H1 (cell line): Measurements from ENCODE around the gene HPD. TPM values are rescaled to one million over a fixed set of nuclear protein-coding genes. Genes with fewer than 3 reads are reported as not detected.
A peak's percentile ranks its signal among the peaks of the same experiment; 100 is the strongest.

Source experiments
- ASH2L ChIP-seq: fragments of 200-600, 300-600 bp; sonication (generic); IDR thresholded peaks from one replicate; pipeline ENCODE4 v1.7.1; 2017; ENCODE audit warnings: low read length
- CTCF ChIP-seq, 3 experiments: IDR thresholded peaks; 1 replicate in 2 of 3; 2 replicates in 1 of 3; pipeline versions ENCODE4 v1.5.1 to v1.6.1; 2011; ENCODE audit warnings: low read length in 3 of 3, mild to moderate bottlenecking in 3 of 3, inconsistent platforms in 2 of 3, low read depth in 1 of 3, moderate library complexity in 1 of 3; ENCODE audit not compliant: insufficient read depth in 1 of 3; ENCODE audit errors: control extremely low read depth in 1 of 3
- MAFK ChIP-seq: IDR thresholded peaks from 2 replicates; pipeline ENCODE4 v1.6.1; 2012; ENCODE audit warnings: low read depth, mild to moderate bottlenecking, improper control_type of control experiment, low read length
- MAX ChIP-seq: IDR thresholded peaks from 2 replicates; pipeline ENCODE4 v1.6.1; 2012; ENCODE audit warnings: inconsistent platforms
- PHF8 ChIP-seq: fragments of 200-600 bp; sonication (generic); conservative IDR thresholded peaks from 2 replicates; pipeline ENCODE4 v1.7.1; 2012; ENCODE audit warnings: low read depth, mild to moderate bottlenecking, inconsistent platforms, low read length, moderate library complexity
- POLR2A ChIP-seq, 2 experiments: IDR thresholded peaks; 1 replicate in 1 of 2; 2 replicates in 1 of 2; pipeline ENCODE4 v1.6.1; 2011; ENCODE audit warnings: low read depth in 2 of 2, low read length in 2 of 2, mild to moderate bottlenecking in 2 of 2; ENCODE audit errors: control extremely low read depth in 1 of 2
- POLR2AphosphoS5 ChIP-seq: IDR thresholded peaks from 2 replicates; pipeline ENCODE4 v1.6.1; 2011; ENCODE audit warnings: low read depth, low read length
- RNF2 ChIP-seq: fragments of 200-900, 300-1000 bp; sonication (generic); IDR thresholded peaks from 2 replicates; pipeline ENCODE4 v1.7.1; 2016; ENCODE audit warnings: borderline replicate concordance, low read depth, mild to moderate bottlenecking, antibody characterized with exemption, low read length; ENCODE audit not compliant: poor library complexity, severe bottlenecking; ENCODE audit errors: missing control alignments
- TAF1 ChIP-seq: IDR thresholded peaks from 2 replicates; pipeline ENCODE4 v1.6.1; 2011; ENCODE audit warnings: mild to moderate bottlenecking, low read depth, low read length
- TBP ChIP-seq: IDR thresholded peaks from 2 replicates; pipeline ENCODE4 v1.6.1; 2011; ENCODE audit warnings: low read depth, low read length, improper control_type of control experiment
- polyA plus RNA-seq, 7 experiments: library from polyadenylated mRNA; depleted of rRNA in 3 of 7; stranded (reverse) in 5 of 7; unstranded in 2 of 7; fragments of >200 nt in 5 of 7; fragments of 200-250 nt in 2 of 7; gene quantifications; 1 replicate in 5 of 7; 2 replicates in 1 of 7; 4 replicates in 1 of 7; pipeline versions ENCODE4 v1.2.1 to v1.2.3, GENCODE V29; 2011 to 2013; ENCODE audit warnings: missing spikeins in 2 of 7, mixed read lengths in 2 of 7
- total RNA-seq: library from RNA; stranded (reverse); fragmentation: NEBNext Ultra II Directional; extraction: Animal tissue kit (Norgen Biotek cat#: 25700); gene quantifications from 2 replicates; pipeline ENCODE4 v1.2.1, GENCODE V29; 2021

The HPD gene
- total and polyA plus RNA-seq, 2 of the 8 experiments (the other 6 are each of a cell fraction or from before 2014, with no cell fraction given), result 0.48 to 0.56 TPM

- TF ChIP-seq TAF1 (peak; percentile 89), PHF8 (peak; percentile 23; the same call in 1 of the 2 replicates), TBP (peak; percentile 74), POLR2AphosphoS5 (peak; percentile 95), CTCF (IDR thresholded peaks at IDR 0.05; ENCODE audit: control extremely low read depth in 1 of 3, insufficient read depth in 1 of 3, low read depth in 1 of 3, low read length in 3 of 3) (no peak), MAFK (peak; percentile 85), MAX (0 out of 2 replicates have a peak, but pooled peaks have one; percentile 5), RNF2 (no peak), ASH2L (peak; percentile 13), POLR2A (IDR thresholded peaks at IDR 0.05; ENCODE audit: control extremely low read depth in 1 of 2, low read depth in 2 of 2, low read length in 2 of 2) (peak in 1 of 2 experiments; percentile 86; a peak in 2 of 3 replicates)
Measured at GRCh38 chr12:121800694-121801594, 57.7 kb downstream of the HPD start (continued).
